B cell (primary cell): ENCODE results near the gene PALLD. TPM values are rescaled to one million over a fixed set of nuclear protein-coding genes. Genes with fewer than 3 reads are reported as not detected.

Experiments used
- ATAC-seq: fragments of 200-7000 bp; cut with Tn5 transposase; one replicate; pipeline ENCODE4 v1.10.0; 2021; ENCODE audit warnings: low read depth, mild to moderate bottlenecking, moderate number of reproducible peaks, moderate library complexity
- CTCF ChIA-PET: fragments of 350-600 bp; sonication (Branson Sonifier 250); formaldehyde crosslinking; loops from one replicate; lab custom pipeline; 2021; ENCODE audit warnings: antibody characterized with exemption, inconsistent platforms; lab: Charles Lee
- POLR2A ChIA-PET: fragments of 350-600 bp; sonication (Branson Sonifier 250); formaldehyde crosslinking; loops from one replicate; lab custom pipeline; 2021; ENCODE audit warnings: antibody characterized with exemption; lab: Charles Lee
- DNase-seq: peaks from one replicate; pipeline ENCODE4 v3.0.0; 2013
- H2AFZ ChIP-seq: 2 replicates; pipeline ENCODE4 v1.6.1; 2012; ENCODE audit warnings: mild to moderate bottlenecking, low read depth, low read length; ENCODE audit not compliant: insufficient read depth, poor library complexity, severe bottlenecking
- H3K27ac ChIP-seq, 2 donors: 1 replicate in 1 of 2; 2 replicates in 1 of 2; pipeline ENCODE4 v1.5.1; 2012 to 2013; ENCODE audit warnings: low read length in 2 of 2, mild to moderate bottlenecking in 2 of 2, moderate library complexity in 1 of 2
- H3K27me3 ChIP-seq, 4 experiments: fragments of 200-600 bp in 1 of 4; sonication (generic) in 1 of 4; replicated peaks in 1 of 4; 1 replicate in 2 of 4; 2 replicates in 2 of 4; pipeline versions ENCODE4 v1.6.1 to v1.7.0; 2013 to 2016; ENCODE audit warnings: low read length in 3 of 4, mild to moderate bottlenecking in 2 of 4, mixed read lengths in 1 of 4, moderate library complexity in 1 of 4; ENCODE audit not compliant: insufficient read depth in 4 of 4, control insufficient read depth in 3 of 4; ENCODE audit errors: control extremely low read depth in 1 of 4
- H3K36me3 ChIP-seq, 2 experiments: replicated peaks in 1 of 2; 1 replicate in 1 of 2; 2 replicates in 1 of 2; pipeline versions ENCODE4 v1.6.1 to v1.7.1; 2013; ENCODE audit warnings: low read length in 1 of 2; ENCODE audit not compliant: insufficient read depth in 2 of 2, control insufficient read depth in 1 of 2; ENCODE audit errors: control extremely low read depth in 1 of 2, extremely low read depth in 1 of 2
- H3K4me1 ChIP-seq, 2 donors: fragments of 200-600 bp in 1 of 2; sonication (generic) in 1 of 2; 1 replicate in 1 of 2; 2 replicates in 1 of 2; pipeline versions ENCODE4 v1.5.1 to v1.6.1; 2013 to 2017; ENCODE audit warnings: low read length in 2 of 2; ENCODE audit not compliant: control insufficient read depth in 2 of 2, insufficient read depth in 2 of 2
- H3K4me2 ChIP-seq: replicated peaks from 2 replicates; pipeline ENCODE3; 2012; ENCODE audit warnings: mild to moderate bottlenecking, low read depth, low read length; ENCODE audit not compliant: poor library complexity, severe bottlenecking
- H3K4me3 ChIP-seq, 5 experiments: fragments of 200-600 bp in 1 of 5; sonication (generic) in 1 of 5; 1 replicate in 3 of 5; 2 replicates in 2 of 5; pipeline versions ENCODE4 v1.5.1 to v1.7.0; 2011 to 2016; ENCODE audit warnings: low read length in 4 of 5, mild to moderate bottlenecking in 4 of 5, low read depth in 2 of 5, control low read depth in 1 of 5, moderate library complexity in 1 of 5; ENCODE audit not compliant: insufficient read depth in 1 of 5; ENCODE audit errors: control extremely low read depth in 1 of 5, extremely low read depth in 1 of 5
- H3K79me2 ChIP-seq: fragments of 200-600 bp; sonication (generic); one replicate; pipeline ENCODE4 v1.6.0; 2016; ENCODE audit warnings: low read length; ENCODE audit not compliant: control insufficient read depth, insufficient read depth
- H3K9ac ChIP-seq: fragments of 200-600 bp; sonication (generic); 2 replicates; pipeline ENCODE4 v1.6.1; 2017; ENCODE audit warnings: mild to moderate bottlenecking, low read length, moderate library complexity
- H3K9me3 ChIP-seq, 3 donors: one replicate each; pipeline versions ENCODE4 v1.6.1 to v1.7.1; 2013; ENCODE audit warnings: low read length in 2 of 3; ENCODE audit not compliant: control insufficient read depth in 2 of 3, insufficient read depth in 1 of 3; ENCODE audit errors: control extremely low read depth in 1 of 3
- H4K20me1 ChIP-seq: 2 replicates; pipeline ENCODE4 v1.6.0; 2012; ENCODE audit warnings: mild to moderate bottlenecking, low read length; ENCODE audit not compliant: insufficient read depth, control insufficient read depth, poor library complexity, severe bottlenecking
- H3K27ac Mint-ChIP-seq: one replicate; pipeline ENCODE4 v1.8.0; 2021; ENCODE audit warnings: mixed read lengths
- H3K27me3 Mint-ChIP-seq: one replicate; pipeline ENCODE4 v1.8.0; 2021; ENCODE audit warnings: mixed read lengths
- H3K4me1 Mint-ChIP-seq: one replicate; pipeline ENCODE4 v1.8.0; 2021; ENCODE audit warnings: mixed read lengths
- H3K4me3 Mint-ChIP-seq: one replicate; pipeline ENCODE4 v1.8.0; 2021; ENCODE audit warnings: mixed read lengths
- H3K9me3 Mint-ChIP-seq: one replicate; pipeline ENCODE4 v1.8.0; 2022; ENCODE audit warnings: mixed read lengths; ENCODE audit not compliant: insufficient read depth
- CTCF ChIP-seq: fragments of 200-600 bp; IDR thresholded peaks from one replicate; pipeline ENCODE4 v1.8.0; 2022; ENCODE audit warnings: antibody characterized with exemption, mild to moderate bottlenecking
- EZH2 ChIP-seq: IDR thresholded peaks from 2 replicates; pipeline ENCODE4 v1.6.1; 2012; ENCODE audit warnings: borderline replicate concordance, low read depth, mild to moderate bottlenecking, moderate library complexity, low read length; ENCODE audit not compliant: insufficient read depth, poor library complexity, severe bottlenecking
- WGBS: methylation state at CpG from one replicate; pipeline ENCODE4 v1.1.5; 2013; ENCODE audit warnings: missing lambda C conversion rate; ENCODE audit not compliant: insufficient coverage; 5-methylcytosine and 5-hydroxymethylcytosine counted together
- intact Hi-C: fragments of 100-400 bp; cut with micrococcal nuclease; formaldehyde crosslinking; loops from one replicate; pipeline ENCODE4 v1.10.0; 2022
- polyA plus RNA-seq: library from polyadenylated mRNA; depleted of rRNA; stranded (reverse); fragments of >200 nt; gene quantifications from 2 replicates; pipeline ENCODE4 v1.2.3, GENCODE V29; 2012
- total RNA-seq, 2 donors: library from RNA; stranded (reverse); fragments of 120-200 nt in 1 of 2; gene quantifications; 1 replicate in 1 of 2; 2 replicates in 1 of 2; pipeline versions ENCODE4 v1.2.3 to v1.2.4, GENCODE V29; 2013 to 2022

Gene PALLD
- total and polyA plus RNA-seq, 2 donors (not counting 1 experiment from before 2014, with no cell fraction given), result 0.63 to 0.71 TPM

DNA sequence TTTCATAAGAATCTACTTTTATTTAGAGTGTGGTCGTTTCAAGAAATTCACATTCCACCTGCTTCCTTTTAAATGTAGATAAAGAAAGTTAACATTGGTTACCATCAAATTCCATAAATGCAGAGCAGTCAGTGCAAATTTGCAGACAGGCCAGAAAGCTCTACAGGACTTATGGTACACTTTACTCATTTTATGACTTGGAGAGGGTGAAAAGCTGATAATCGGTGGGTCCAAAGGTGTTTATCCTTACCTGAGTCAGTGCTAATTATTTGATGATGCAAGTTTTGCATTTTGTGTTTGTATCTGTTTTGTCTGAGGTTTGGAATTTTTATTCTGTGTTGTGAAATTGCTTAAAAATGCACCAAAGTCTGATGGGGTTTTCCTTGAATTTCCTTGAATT, 193.3 kb downstream of the PALLD start:
- no peak overlapping the region for H3K4me2 ChIP-seq
- H3K79me2 ChIP-seq, result no peaks in the 10 kb centered on the region
- WGBS, result 63% methylated on average over 1 of the region's 2 CpGs
- H3K4me3 ChIP-seq, result no peak overlapping the region
- Mint-ChIP-seq H3K4me1 (no peaks in the 10 kb centered on the region), H3K27ac (no peak overlapping the region), H3K27me3 (peaks cover 10% of the 10 kb centered on the region), H3K9me3 (no peaks in the 10 kb centered on the region), H3K4me3 (no peak overlapping the region)
- no peak overlapping the region for H2AFZ ChIP-seq
- ChIA-PET POLR2A (no interaction called here), CTCF (interaction anchor here (1.0 kb wide), 1 partner anchor 233 kb away, joined by 3 read pairs; no protein-coding TSS in a partner anchor)
- H3K36me3 ChIP-seq, result no peaks in the 10 kb centered on the region
- DNase-seq, result no peak
- no peaks in the 10 kb centered on the region for H4K20me1 ChIP-seq
- no peaks in the 10 kb centered on the region for H3K4me1 ChIP-seq
- intact Hi-C loops, result no loop called here
- H3K27me3 ChIP-seq, result no peaks in the 10 kb centered on the region
- no peaks in the 10 kb centered on the region for H3K9me3 ChIP-seq
- no peak overlapping the region for H3K9ac ChIP-seq
- TF ChIP-seq CTCF, result no peak
- TF ChIP-seq EZH2, result no peak
- H3K27ac ChIP-seq, result no peak overlapping the region
- ATAC-seq, result no peak

- TF ChIP-seq EZH2, result no peak
- TF ChIP-seq CTCF, result no peak
- DNase-seq, result no peak
- Histone ChIP-seq H3K4me1 (no peaks in the 10 kb centered on the region), H2AFZ (no peak overlapping the region), H3K9ac (no peak overlapping the region), H3K4me2 (no peak overlapping the region), H3K9me3 (no peaks in the 10 kb centered on the region), H3K27ac (no peak overlapping the region), H3K27me3 (no peaks in the 10 kb centered on the region), H3K36me3 (no peaks in the 10 kb centered on the region), H3K4me3 (no peak overlapping the region), H3K79me2 (no peaks in the 10 kb centered on the region), H4K20me1 (no peaks in the 10 kb centered on the region)
- 88% methylated on average over 3 of the region's 6 CpGs for WGBS
- CTCF ChIA-PET, result no interaction called here
- Mint-ChIP-seq H3K4me1 (no peaks in the 10 kb centered on the region), H3K4me3 (no peak overlapping the region), H3K27ac (no peak overlapping the region), H3K27me3 (peaks cover 10% of the 10 kb centered on the region), H3K9me3 (no peaks in the 10 kb centered on the region)
- no peak for ATAC-seq
- POLR2A ChIA-PET, result no interaction called here
- intact Hi-C loops, result no loop called here
Measured at GRCh38 chr4:168691631-168692369, 194.9 kb downstream of the PALLD start.
